Measurements from ENCODE around the gene TJAP1. TPM values are rescaled to one million over a fixed set of nuclear protein-coding genes. Genes with fewer than 3 reads are reported as not detected.

The TJAP1 gene
- polyA plus RNA-seq, 1 donor (not counting 4 experiments of a cell fraction or from before 2014, with no cell fraction given), result 23.3 TPM

DNA sequence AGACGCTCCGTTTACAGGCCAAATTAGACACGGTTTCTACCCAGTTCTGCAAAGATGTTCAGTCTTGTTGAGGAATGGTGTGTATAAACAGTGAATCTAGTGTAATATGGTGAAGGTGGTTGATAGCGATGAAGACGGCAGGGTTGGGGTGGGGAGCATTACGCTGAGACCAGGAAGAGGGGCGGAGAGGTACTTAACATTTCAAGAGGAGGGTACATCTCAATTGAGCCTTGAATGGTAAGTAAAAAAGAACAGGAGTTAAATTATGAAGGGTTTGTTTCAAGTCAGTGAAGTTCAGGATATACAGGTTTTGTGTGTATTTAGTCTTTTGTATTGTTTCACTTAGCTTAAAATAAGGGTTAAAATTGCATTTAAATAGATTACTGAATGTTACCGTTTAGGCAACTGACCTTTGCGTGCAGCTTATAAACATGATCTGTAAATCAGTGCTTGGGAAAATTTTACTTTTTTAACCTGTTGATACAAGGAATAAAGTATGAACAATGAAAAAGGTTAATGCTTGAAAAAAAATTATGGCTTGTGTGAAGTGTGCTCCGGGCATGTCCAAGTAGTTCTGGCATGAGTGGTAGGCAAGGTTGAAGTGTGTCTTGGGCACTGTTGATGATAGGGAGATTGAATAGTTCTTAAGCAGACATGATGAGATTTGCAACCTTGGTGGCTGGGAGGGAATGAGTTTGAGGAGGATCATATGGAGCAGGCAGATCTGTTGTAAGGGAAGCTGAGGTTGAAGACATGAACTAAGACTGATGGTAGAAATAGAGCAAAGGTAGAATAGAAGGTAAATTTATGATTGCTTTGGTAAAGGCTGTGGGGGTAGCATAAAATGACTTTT, 40.4 kb downstream of the TJAP1 start:
- dilution Hi-C loops (cut with MboI; ENCODE audit: extremely low pct_ligation_motif_present, low sequenced_read_pairs), result no loop called here
- DNase-seq (ENCODE audit: low read depth, low spot score) (no peak), FAIRE-seq (peak; percentile 34)
- H3K4me1 ChIP-seq (ENCODE audit: control insufficient read depth, extremely low read depth, insufficient read depth, low read length), result peaks cover 28% of the 10 kb centered on the region
- no peaks in the 10 kb centered on the region for H3K9me3 ChIP-seq (ENCODE audit: control insufficient read depth, low read depth, low read length)
- peak overlapping the region; percentile 82 for H2AFZ ChIP-seq (ENCODE audit: control insufficient read depth, low read length)
- H3K36me3 ChIP-seq (ENCODE audit: control insufficient read depth in 2 of 2, extremely low read depth in 1 of 2, insufficient read depth in 2 of 2, low read length in 2 of 2), result peaks cover 37 to 60% of the 10 kb centered on the region in 2 experiments
- H3K27ac ChIP-seq (ENCODE audit: control insufficient read depth, insufficient read depth, low read length), result peak overlapping the region; percentile 92
- no peak for TF ChIP-seq EZH2 (IDR thresholded peaks at IDR 0.05; ENCODE audit: low read length)
- TF ChIP-seq, protein P1, sequence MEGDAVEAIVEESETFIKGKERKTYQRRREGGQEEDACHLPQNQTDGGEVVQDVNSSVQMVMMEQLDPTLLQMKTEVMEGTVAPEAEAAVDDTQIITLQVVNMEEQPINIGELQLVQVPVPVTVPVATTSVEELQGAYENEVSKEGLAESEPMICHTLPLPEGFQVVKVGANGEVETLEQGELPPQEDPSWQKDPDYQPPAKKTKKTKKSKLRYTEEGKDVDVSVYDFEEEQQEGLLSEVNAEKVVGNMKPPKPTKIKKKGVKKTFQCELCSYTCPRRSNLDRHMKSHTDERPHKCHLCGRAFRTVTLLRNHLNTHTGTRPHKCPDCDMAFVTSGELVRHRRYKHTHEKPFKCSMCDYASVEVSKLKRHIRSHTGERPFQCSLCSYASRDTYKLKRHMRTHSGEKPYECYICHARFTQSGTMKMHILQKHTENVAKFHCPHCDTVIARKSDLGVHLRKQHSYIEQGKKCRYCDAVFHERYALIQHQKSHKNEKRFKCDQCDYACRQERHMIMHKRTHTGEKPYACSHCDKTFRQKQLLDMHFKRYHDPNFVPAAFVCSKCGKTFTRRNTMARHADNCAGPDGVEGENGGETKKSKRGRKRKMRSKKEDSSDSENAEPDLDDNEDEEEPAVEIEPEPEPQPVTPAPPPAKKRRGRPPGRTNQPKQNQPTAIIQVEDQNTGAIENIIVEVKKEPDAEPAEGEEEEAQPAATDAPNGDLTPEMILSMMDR (optimal IDR thresholded peaks at IDR 0.05 in 1 of 3, IDR thresholded peaks at IDR 0.05 in 1 of 3, conservative IDR thresholded peaks at IDR 0.05 in 1 of 3; ENCODE audit: extremely low read depth in 1 of 3, insufficient read depth in 2 of 3, low read length in 3 of 3), result no peak
- H3K27me3 ChIP-seq (ENCODE audit: control insufficient read depth, extremely low read depth, insufficient read depth, low read length), result no peaks in the 10 kb centered on the region
- H4K20me1 ChIP-seq (ENCODE audit: control insufficient read depth, extremely low read depth, insufficient read depth, low read length), result peaks cover 10% of the 10 kb centered on the region
- H3K4me2 ChIP-seq (ENCODE audit: control insufficient read depth, extremely low read depth, insufficient read depth, low read depth, low read length), result peak overlapping the region; percentile 96
- peaks cover 8% of the 10 kb centered on the region for H3K9me1 ChIP-seq (ENCODE audit: control insufficient read depth, extremely low read depth, insufficient read depth, low read length)
- H3K4me3 ChIP-seq (ENCODE audit: control insufficient read depth in 2 of 3, extremely low read depth in 1 of 3, insufficient read depth in 2 of 3, low read depth in 1 of 3, low read length in 3 of 3), result peak overlapping the region; percentile 75 to 89 (median 86)
- H3K9ac ChIP-seq (ENCODE audit: control insufficient read depth, extremely low read depth, insufficient read depth, low read length), result peak overlapping the region; percentile 97
- peaks cover 60% of the 10 kb centered on the region for H3K79me2 ChIP-seq (ENCODE audit: control insufficient read depth, insufficient read depth, low read length)

DNA sequence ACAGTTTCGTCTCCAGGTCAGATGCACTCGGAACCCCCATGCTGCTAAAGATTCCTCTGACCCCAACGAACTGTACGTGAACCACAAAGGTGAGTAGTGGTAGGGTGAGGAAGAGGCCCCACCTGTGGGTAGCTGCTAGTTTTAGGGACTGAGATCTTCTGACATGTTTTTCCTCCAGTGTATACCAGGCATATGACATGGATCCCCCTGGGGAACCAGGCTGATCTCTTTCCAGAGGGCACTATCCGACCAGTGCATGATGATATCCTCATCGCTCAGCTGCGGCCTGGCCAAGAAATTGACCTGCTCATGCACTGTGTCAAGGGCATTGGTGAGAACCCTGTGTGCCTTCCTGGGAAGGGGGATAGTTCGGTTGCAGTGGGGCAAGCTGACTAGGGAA, 42.7 kb downstream of the TJAP1 start:
- Histone ChIP-seq H3K9me3 (ENCODE audit: control insufficient read depth, low read depth, low read length) (no peaks in the 10 kb centered on the region), H3K27ac (ENCODE audit: control insufficient read depth, insufficient read depth, low read length) (no peak overlapping the region), H4K20me1 (ENCODE audit: control insufficient read depth, extremely low read depth, insufficient read depth, low read length) (peaks cover 14% of the 10 kb centered on the region), H3K4me1 (ENCODE audit: control insufficient read depth, extremely low read depth, insufficient read depth, low read length) (peaks cover 30% of the 10 kb centered on the region), H3K4me2 (ENCODE audit: control insufficient read depth, extremely low read depth, insufficient read depth, low read depth, low read length) (no peak overlapping the region), H3K9ac (ENCODE audit: control insufficient read depth, extremely low read depth, insufficient read depth, low read length) (no peak overlapping the region), H3K36me3 (ENCODE audit: control insufficient read depth in 2 of 2, extremely low read depth in 1 of 2, insufficient read depth in 2 of 2, low read length in 2 of 2) (peaks cover 37 to 68% of the 10 kb centered on the region in 2 experiments), H2AFZ (ENCODE audit: control insufficient read depth, low read length) (no peak overlapping the region), H3K4me3 (ENCODE audit: control insufficient read depth in 2 of 3, extremely low read depth in 1 of 3, insufficient read depth in 2 of 3, low read depth in 1 of 3, low read length in 3 of 3) (no peak overlapping the region), H3K9me1 (ENCODE audit: control insufficient read depth, extremely low read depth, insufficient read depth, low read length) (peaks cover 8% of the 10 kb centered on the region), H3K79me2 (ENCODE audit: control insufficient read depth, insufficient read depth, low read length) (peaks cover 49% of the 10 kb centered on the region), H3K27me3 (ENCODE audit: control insufficient read depth, extremely low read depth, insufficient read depth, low read length) (no peaks in the 10 kb centered on the region)
- no peak for TF ChIP-seq EZH2 (IDR thresholded peaks at IDR 0.05; ENCODE audit: low read length)
- TF ChIP-seq, protein P1 (optimal IDR thresholded peaks at IDR 0.05 in 1 of 3, IDR thresholded peaks at IDR 0.05 in 1 of 3, conservative IDR thresholded peaks at IDR 0.05 in 1 of 3; ENCODE audit: extremely low read depth in 1 of 3, insufficient read depth in 2 of 3, low read length in 3 of 3), result no peak
- DNase-seq (ENCODE audit: low read depth, low spot score) (no peak), FAIRE-seq (no peak)
- dilution Hi-C loops (cut with MboI; ENCODE audit: extremely low pct_ligation_motif_present, low sequenced_read_pairs), result no loop called here

All from keratinocyte (primary cell).